ENCODE data around the gene MFN2.

The MFN2 gene

DNA sequence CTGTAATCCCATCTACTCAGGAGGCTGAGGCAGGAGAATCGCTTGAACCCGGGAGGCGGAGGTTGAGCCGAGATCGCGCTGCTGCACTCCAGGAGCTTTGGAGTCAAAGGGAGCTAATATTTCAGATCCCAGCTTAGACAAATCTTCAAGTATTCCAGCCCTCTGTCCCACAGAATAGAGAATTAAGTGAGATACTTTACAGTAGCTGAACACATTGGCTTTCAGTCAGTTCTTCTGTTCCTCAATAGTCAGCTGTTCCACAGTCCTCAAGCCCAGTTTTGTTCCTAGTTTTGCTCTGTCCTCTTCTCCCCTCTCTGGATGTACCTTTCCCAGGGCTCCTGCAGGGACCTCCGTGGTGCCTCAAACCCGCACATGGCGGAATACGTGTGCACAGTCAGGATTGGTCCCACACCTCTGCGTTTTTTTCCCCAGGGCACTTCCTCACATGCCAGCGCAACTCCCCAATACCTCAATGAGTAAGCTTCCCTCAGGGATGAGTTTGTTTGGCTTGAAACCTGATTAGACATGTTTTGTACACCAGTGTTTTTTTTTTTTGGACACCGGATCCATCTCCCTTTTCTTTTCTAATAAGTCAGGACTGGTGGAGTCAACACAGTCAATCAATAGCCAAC lies 1.2 kb downstream of the MFN2 start:
- Histone ChIP-seq H3F3A (ENCODE audit: insufficient read depth, low read length) (no peaks in the 10 kb centered on the region), H3K27ac (ENCODE audit: low read depth, low read length, poor library complexity, severe bottlenecking) (no peak overlapping the region), H3K9me3 (ENCODE audit: low read length) (no peaks in the 10 kb centered on the region), H3K79me2 (ENCODE audit: insufficient read depth, low read length) (peaks cover 11% of the 10 kb centered on the region; the same call in 1 of the 2 replicates), H2AFZ (ENCODE audit: low read length) (no peak overlapping the region), H3K36me3 (ENCODE audit: insufficient read depth, low read length) (peaks cover 40% of the 10 kb centered on the region; the same call in 1 of the 2 replicates), H3K4me1 (ENCODE audit: insufficient read depth, low read length, severe bottlenecking) (peaks cover 30% of the 10 kb centered on the region), H3K27me3 (ENCODE audit: insufficient read depth, low read length) (no peaks in the 10 kb centered on the region), H3K9ac (ENCODE audit: low read length) (peak overlapping the region; percentile 93; the same call in 1 of the 2 replicates), H4K20me1 (ENCODE audit: insufficient read depth, low read length) (no peaks in the 10 kb centered on the region), H3K9me2 (ENCODE audit: low read depth, low read length) (no peaks in the 10 kb centered on the region), H3K4me3 (ENCODE audit: low read depth, low read length, poor library complexity, severe bottlenecking) (peak overlapping the region; percentile 95), H3K4me2 (ENCODE audit: low read length) (peak overlapping the region; percentile 90)
- TF ChIP-seq, protein P1, sequence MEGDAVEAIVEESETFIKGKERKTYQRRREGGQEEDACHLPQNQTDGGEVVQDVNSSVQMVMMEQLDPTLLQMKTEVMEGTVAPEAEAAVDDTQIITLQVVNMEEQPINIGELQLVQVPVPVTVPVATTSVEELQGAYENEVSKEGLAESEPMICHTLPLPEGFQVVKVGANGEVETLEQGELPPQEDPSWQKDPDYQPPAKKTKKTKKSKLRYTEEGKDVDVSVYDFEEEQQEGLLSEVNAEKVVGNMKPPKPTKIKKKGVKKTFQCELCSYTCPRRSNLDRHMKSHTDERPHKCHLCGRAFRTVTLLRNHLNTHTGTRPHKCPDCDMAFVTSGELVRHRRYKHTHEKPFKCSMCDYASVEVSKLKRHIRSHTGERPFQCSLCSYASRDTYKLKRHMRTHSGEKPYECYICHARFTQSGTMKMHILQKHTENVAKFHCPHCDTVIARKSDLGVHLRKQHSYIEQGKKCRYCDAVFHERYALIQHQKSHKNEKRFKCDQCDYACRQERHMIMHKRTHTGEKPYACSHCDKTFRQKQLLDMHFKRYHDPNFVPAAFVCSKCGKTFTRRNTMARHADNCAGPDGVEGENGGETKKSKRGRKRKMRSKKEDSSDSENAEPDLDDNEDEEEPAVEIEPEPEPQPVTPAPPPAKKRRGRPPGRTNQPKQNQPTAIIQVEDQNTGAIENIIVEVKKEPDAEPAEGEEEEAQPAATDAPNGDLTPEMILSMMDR (IDR thresholded peaks at IDR 0.05; ENCODE audit: low read length): no peak
- no peak for TF ChIP-seq EZH2 (IDR thresholded peaks at IDR 0.05; ENCODE audit: borderline replicate concordance, low read length)

DNA sequence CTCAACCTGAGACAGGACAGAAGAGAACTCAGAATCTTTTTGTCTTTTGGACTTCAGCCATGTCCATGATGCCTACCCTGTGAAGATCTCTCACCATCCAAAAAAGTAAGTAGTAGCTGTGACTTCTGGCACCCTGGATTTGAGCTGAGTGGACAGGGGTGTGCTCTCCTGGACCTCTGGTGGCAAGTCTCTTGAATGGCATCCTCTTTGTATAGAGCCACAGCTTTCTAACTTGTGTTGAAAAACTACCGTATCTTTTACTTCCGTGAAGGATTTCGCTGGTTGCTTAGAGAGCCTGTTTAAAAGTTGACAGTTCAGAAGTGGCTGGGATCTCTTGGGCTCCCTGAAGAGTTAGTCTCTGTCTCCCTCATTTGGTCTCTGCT lies 1.8 kb downstream of the MFN2 start:
- H3K4me2 ChIP-seq (ENCODE audit: low read length): peak overlapping the region; percentile 90
- peaks cover 45% of the 10 kb centered on the region; the same call in 1 of the 2 replicates for H3K36me3 ChIP-seq (ENCODE audit: insufficient read depth, low read length)
- H3K9ac ChIP-seq (ENCODE audit: low read length): peak overlapping the region; percentile 93; the same call in 1 of the 2 replicates
- peaks cover 11% of the 10 kb centered on the region; the same call in 1 of the 2 replicates for H3K79me2 ChIP-seq (ENCODE audit: insufficient read depth, low read length)
- no peak overlapping the region for H2AFZ ChIP-seq (ENCODE audit: low read length)
- no peaks in the 10 kb centered on the region for H3K9me3 ChIP-seq (ENCODE audit: low read length)
- no peaks in the 10 kb centered on the region for H3K27me3 ChIP-seq (ENCODE audit: insufficient read depth, low read length)
- H3F3A ChIP-seq (ENCODE audit: insufficient read depth, low read length): no peaks in the 10 kb centered on the region
- no peaks in the 10 kb centered on the region for H3K9me2 ChIP-seq (ENCODE audit: low read depth, low read length)
- peaks cover 30% of the 10 kb centered on the region for H3K4me1 ChIP-seq (ENCODE audit: insufficient read depth, low read length, severe bottlenecking)
- no peak for TF ChIP-seq EZH2 (IDR thresholded peaks at IDR 0.05; ENCODE audit: borderline replicate concordance, low read length)
- TF ChIP-seq, protein P1 (IDR thresholded peaks at IDR 0.05; ENCODE audit: low read length): peak; percentile 45
- no peak overlapping the region for H3K27ac ChIP-seq (ENCODE audit: low read depth, low read length, poor library complexity, severe bottlenecking)
- H3K4me3 ChIP-seq (ENCODE audit: low read depth, low read length, poor library complexity, severe bottlenecking): peak overlapping the region; percentile 95
- no peaks in the 10 kb centered on the region for H4K20me1 ChIP-seq (ENCODE audit: insufficient read depth, low read length)

DNA sequence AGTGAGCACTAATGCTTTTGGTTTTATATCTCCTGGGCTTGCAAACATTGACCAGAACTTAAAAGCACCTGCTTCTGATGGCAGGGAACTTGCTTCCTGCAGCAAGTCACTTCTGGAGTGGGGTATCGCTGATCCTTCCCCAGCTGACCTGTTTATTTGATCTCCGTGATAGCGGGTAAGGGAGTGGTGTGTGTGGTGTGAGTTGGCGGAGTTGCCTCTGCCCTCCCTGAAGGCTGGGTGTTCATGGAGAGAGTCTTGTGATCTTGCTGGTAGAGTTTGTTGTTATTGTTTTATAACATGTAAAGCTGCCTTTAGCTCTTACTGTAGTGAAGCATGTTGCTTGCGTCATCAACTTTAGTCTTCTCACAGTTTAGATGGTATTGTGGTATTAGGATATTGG lies 3.9 kb downstream of the MFN2 start:
- no peaks in the 10 kb centered on the region for H3K27me3 ChIP-seq (ENCODE audit: insufficient read depth, low read length)
- peaks cover 62% of the 10 kb centered on the region for H3K36me3 ChIP-seq (ENCODE audit: insufficient read depth, low read length)

More for the DNA sequence above, 3.9 kb downstream of the MFN2 start:
- H3F3A ChIP-seq (ENCODE audit: insufficient read depth, low read length): no peaks in the 10 kb centered on the region
- H3K27ac ChIP-seq (ENCODE audit: low read depth, low read length, poor library complexity, severe bottlenecking): no peak overlapping the region
- no peak overlapping the region for H3K4me2 ChIP-seq (ENCODE audit: low read length)
- no peaks in the 10 kb centered on the region for H3K9me2 ChIP-seq (ENCODE audit: low read depth, low read length)
- no peak overlapping the region for H3K9ac ChIP-seq (ENCODE audit: low read length)
- no peaks in the 10 kb centered on the region for H3K9me3 ChIP-seq (ENCODE audit: low read length)
- H3K79me2 ChIP-seq (ENCODE audit: insufficient read depth, low read length): peaks cover 11% of the 10 kb centered on the region; the same call in 1 of the 2 replicates
- H3K4me3 ChIP-seq (ENCODE audit: low read depth, low read length, poor library complexity, severe bottlenecking): no peak overlapping the region
- H2AFZ ChIP-seq (ENCODE audit: low read length): no peak overlapping the region
- no peaks in the 10 kb centered on the region for H4K20me1 ChIP-seq (ENCODE audit: insufficient read depth, low read length)
- TF ChIP-seq EZH2 (IDR thresholded peaks at IDR 0.05; ENCODE audit: borderline replicate concordance, low read length): no peak
- TF ChIP-seq, protein P1 (IDR thresholded peaks at IDR 0.05; ENCODE audit: low read length): no peak
- H3K4me1 ChIP-seq (ENCODE audit: insufficient read depth, low read length, severe bottlenecking): peaks cover 26% of the 10 kb centered on the region

All from OCI-LY1 (cell line).